Keratinocyte (primary cell): ENCODE data around the gene POLDIP3. TPM values are rescaled to one million over a fixed set of nuclear protein-coding genes. Genes with fewer than 3 reads are reported as not detected.

ENCODE experiments used
- DNase-seq: peaks from one replicate; pipeline ENCODE4 v3.0.0-alpha.2; 2011; ENCODE audit warnings: low read depth, missing footprints, low spot score
- FAIRE-seq: peaks from 2 replicates; lab custom pipeline; 2011; peaks lifted over from hg19 to GRCh38; lab: Jason Lieb, UNC
- H2AFZ ChIP-seq: 2 replicates; pipeline ENCODE4 v1.6.0; 2012; ENCODE audit warnings: low read length, control low read depth, inconsistent platforms; ENCODE audit not compliant: control insufficient read depth
- H3K27ac ChIP-seq: 2 replicates; pipeline ENCODE4 v1.5.1; 2011; ENCODE audit warnings: low read length; ENCODE audit not compliant: control insufficient read depth, insufficient read depth
- H3K27me3 ChIP-seq: 3 replicates; pipeline ENCODE4 v1.6.0; 2011; ENCODE audit warnings: low read length; ENCODE audit not compliant: control insufficient read depth, insufficient read depth; ENCODE audit errors: extremely low read depth
- H3K36me3 ChIP-seq, 2 experiments: 2 replicates in 1 of 2; 3 replicates in 1 of 2; pipeline ENCODE4 v1.5.1; 2011; ENCODE audit warnings: low read length in 2 of 2, mild to moderate bottlenecking in 1 of 2; ENCODE audit not compliant: control insufficient read depth in 2 of 2, insufficient read depth in 2 of 2; ENCODE audit errors: extremely low read depth in 1 of 2
- H3K4me1 ChIP-seq: 3 replicates; pipeline ENCODE4 v1.5.1; 2011; ENCODE audit warnings: low read length; ENCODE audit not compliant: control insufficient read depth, insufficient read depth; ENCODE audit errors: extremely low read depth
- H3K4me2 ChIP-seq: 3 replicates; pipeline ENCODE4 v1.6.0; 2011; ENCODE audit warnings: low read depth, low read length; ENCODE audit not compliant: control insufficient read depth, insufficient read depth; ENCODE audit errors: extremely low read depth
- H3K4me3 ChIP-seq, 3 experiments: fragments of 200-600 bp in 1 of 3; sonication (generic) in 1 of 3; 2 replicates in 2 of 3; 3 replicates in 1 of 3; pipeline ENCODE4 v1.5.1; 2011 to 2016; ENCODE audit warnings: low read length in 3 of 3, mild to moderate bottlenecking in 3 of 3, control low read depth in 2 of 3, inconsistent platforms in 1 of 3, low read depth in 1 of 3, mixed read lengths in 1 of 3, mixed run types in 1 of 3, moderate library complexity in 1 of 3; ENCODE audit not compliant: control insufficient read depth in 2 of 3, insufficient read depth in 2 of 3; ENCODE audit errors: extremely low read depth in 1 of 3
- H3K79me2 ChIP-seq: 2 replicates; pipeline ENCODE4 v1.6.0; 2012; ENCODE audit warnings: low read length; ENCODE audit not compliant: control insufficient read depth, insufficient read depth
- H3K9ac ChIP-seq: 3 replicates; pipeline ENCODE4 v1.6.0; 2011; ENCODE audit warnings: low read length; ENCODE audit not compliant: control insufficient read depth, insufficient read depth; ENCODE audit errors: extremely low read depth
- H3K9me1 ChIP-seq: 3 replicates; pipeline ENCODE4 v1.6.0; 2011; ENCODE audit warnings: low read length; ENCODE audit not compliant: control insufficient read depth, insufficient read depth; ENCODE audit errors: extremely low read depth
- H3K9me3 ChIP-seq: 2 replicates; pipeline ENCODE4 v1.5.1; 2012; ENCODE audit warnings: low read depth, low read length; ENCODE audit not compliant: control insufficient read depth
- H4K20me1 ChIP-seq: 3 replicates; pipeline ENCODE4 v1.6.0; 2011; ENCODE audit warnings: low read length; ENCODE audit not compliant: control insufficient read depth, insufficient read depth; ENCODE audit errors: extremely low read depth
- EZH2 ChIP-seq: IDR thresholded peaks from one replicate; pipeline ENCODE4 v1.6.1; 2012; ENCODE audit warnings: inconsistent platforms, mild to moderate bottlenecking, low read length, moderate library complexity
- dilution Hi-C: fragments of 300-500 bp; cut with MboI; formaldehyde crosslinking; loops from one replicate; pipeline ENCODE4 v1.7.0; 2020; ENCODE audit warnings: low sequenced_read_pairs; ENCODE audit not compliant: extremely low pct_ligation_motif_present
- polyA plus RNA-seq, 5 experiments: library from polyadenylated mRNA; depleted of rRNA in 3 of 5; stranded (reverse) in 3 of 5; stranded (forward) in 1 of 5; unstranded in 1 of 5; fragments of >200 nt; gene quantifications; 1 replicate in 1 of 5; 2 replicates in 3 of 5; 3 replicates in 1 of 5; pipeline versions ENCODE4 v1.2.1 to v1.2.3, GENCODE V29; 2011 to 2012; ENCODE audit warnings: missing spikeins in 2 of 5, low read depth in 1 of 5, low replicate concordance in 1 of 5
- TF ChIP-seq, protein P1 (sequence below), 3 experiments: IDR thresholded peaks in 1 of 3; conservative IDR thresholded peaks in 1 of 3; optimal IDR thresholded peaks in 1 of 3; 2 replicates in 2 of 3; 3 replicates in 1 of 3; pipeline versions ENCODE3 to v1.5.1; 2011; ENCODE audit warnings: low read length in 3 of 3, mild to moderate bottlenecking in 3 of 3, moderate library complexity in 2 of 3, control low read depth in 1 of 3, inconsistent platforms in 1 of 3; ENCODE audit not compliant: insufficient read depth in 2 of 3; ENCODE audit errors: extremely low read depth in 1 of 3

POLDIP3 gene
- polyA plus RNA-seq, 1 donor (not counting 4 experiments of a cell fraction or from before 2014, with no cell fraction given) = 41.9 TPM

DNA sequence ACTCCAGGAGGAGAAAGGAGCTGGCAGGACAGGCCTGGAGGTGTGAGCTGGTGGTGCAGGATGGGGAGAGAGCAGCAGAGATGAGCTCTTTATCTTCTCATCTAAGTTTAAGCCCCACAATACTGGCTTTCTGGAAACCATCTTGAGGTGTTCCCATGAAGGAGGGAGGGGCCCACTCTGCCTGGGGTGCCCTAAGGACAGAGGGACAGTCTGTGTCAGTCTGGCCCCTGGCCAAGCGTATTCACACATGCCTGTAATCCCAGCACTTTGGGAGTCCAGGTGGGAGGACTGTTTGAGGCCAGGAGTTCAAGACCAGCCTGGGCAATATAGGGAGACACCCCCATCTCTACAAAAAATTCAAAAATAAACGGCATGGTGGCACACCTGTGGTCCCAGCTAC is 52.0 kb downstream of the POLDIP3 start:
- no peak for FAIRE-seq
- no peaks in the 10 kb centered on the region for H4K20me1 ChIP-seq
- H3K79me2 ChIP-seq = no peaks in the 10 kb centered on the region
- no peak overlapping the region for H2AFZ ChIP-seq
- H3K36me3 ChIP-seq = no peaks in the 10 kb centered on the region
- H3K4me2 ChIP-seq = no peak overlapping the region
- H3K9ac ChIP-seq = no peak overlapping the region
- dilution Hi-C loops = no loop called here
- no peak overlapping the region for H3K4me3 ChIP-seq
- H3K4me1 ChIP-seq = peaks cover 4% of the 10 kb centered on the region
- no peak overlapping the region for H3K27ac ChIP-seq
- H3K9me3 ChIP-seq = no peaks in the 10 kb centered on the region
- no peak for DNase-seq
- H3K9me1 ChIP-seq = no peaks in the 10 kb centered on the region
- no peak for TF ChIP-seq EZH2
- TF ChIP-seq, protein P1, sequence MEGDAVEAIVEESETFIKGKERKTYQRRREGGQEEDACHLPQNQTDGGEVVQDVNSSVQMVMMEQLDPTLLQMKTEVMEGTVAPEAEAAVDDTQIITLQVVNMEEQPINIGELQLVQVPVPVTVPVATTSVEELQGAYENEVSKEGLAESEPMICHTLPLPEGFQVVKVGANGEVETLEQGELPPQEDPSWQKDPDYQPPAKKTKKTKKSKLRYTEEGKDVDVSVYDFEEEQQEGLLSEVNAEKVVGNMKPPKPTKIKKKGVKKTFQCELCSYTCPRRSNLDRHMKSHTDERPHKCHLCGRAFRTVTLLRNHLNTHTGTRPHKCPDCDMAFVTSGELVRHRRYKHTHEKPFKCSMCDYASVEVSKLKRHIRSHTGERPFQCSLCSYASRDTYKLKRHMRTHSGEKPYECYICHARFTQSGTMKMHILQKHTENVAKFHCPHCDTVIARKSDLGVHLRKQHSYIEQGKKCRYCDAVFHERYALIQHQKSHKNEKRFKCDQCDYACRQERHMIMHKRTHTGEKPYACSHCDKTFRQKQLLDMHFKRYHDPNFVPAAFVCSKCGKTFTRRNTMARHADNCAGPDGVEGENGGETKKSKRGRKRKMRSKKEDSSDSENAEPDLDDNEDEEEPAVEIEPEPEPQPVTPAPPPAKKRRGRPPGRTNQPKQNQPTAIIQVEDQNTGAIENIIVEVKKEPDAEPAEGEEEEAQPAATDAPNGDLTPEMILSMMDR (optimal IDR thresholded peaks at IDR 0.05 in 1 of 3, IDR thresholded peaks at IDR 0.05 in 1 of 3, conservative IDR thresholded peaks at IDR 0.05 in 1 of 3; ENCODE audit: extremely low read depth in 1 of 3, insufficient read depth in 2 of 3, low read length in 3 of 3) = no peak
- H3K27me3 ChIP-seq = no peaks in the 10 kb centered on the region

DNA sequence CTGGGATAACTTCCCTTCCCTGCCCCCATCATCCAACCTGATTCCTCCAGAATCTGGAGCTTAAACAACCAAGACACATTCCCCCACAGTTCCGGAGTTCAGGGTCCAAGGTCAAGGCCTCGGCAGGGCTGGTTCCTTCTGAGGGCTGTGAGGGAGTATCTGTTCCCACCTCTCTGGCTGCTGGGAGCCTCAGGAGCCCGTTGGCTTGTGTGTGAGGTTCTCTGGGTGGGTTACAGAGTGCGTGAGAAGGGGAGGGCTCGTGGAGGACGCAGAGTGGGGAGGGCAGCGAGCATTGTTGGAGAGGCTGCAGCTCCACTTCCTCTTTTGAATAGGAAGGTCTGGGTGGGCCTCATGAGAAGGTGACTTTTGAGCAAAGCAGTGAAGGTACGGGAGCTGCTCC is 52.4 kb downstream of the POLDIP3 start:
- no peak for FAIRE-seq
- Histone ChIP-seq H3K79me2 (no peaks in the 10 kb centered on the region), H4K20me1 (no peaks in the 10 kb centered on the region), H3K9me1 (no peaks in the 10 kb centered on the region), H3K9me3 (no peaks in the 10 kb centered on the region), H3K36me3 (no peaks in the 10 kb centered on the region), H3K4me2 (no peak overlapping the region), H3K9ac (no peak overlapping the region), H3K4me3 (no peak overlapping the region), H3K4me1 (peaks cover 4% of the 10 kb centered on the region), H3K27me3 (no peaks in the 10 kb centered on the region), H2AFZ (no peak overlapping the region), H3K27ac (no peak overlapping the region)
- dilution Hi-C loops = no loop called here
- TF ChIP-seq, protein P1 (optimal IDR thresholded peaks at IDR 0.05 in 1 of 3, IDR thresholded peaks at IDR 0.05 in 1 of 3, conservative IDR thresholded peaks at IDR 0.05 in 1 of 3; ENCODE audit: extremely low read depth in 1 of 3, insufficient read depth in 2 of 3, low read length in 3 of 3) = no peak
- TF ChIP-seq EZH2 = no peak
- DNase-seq = no peak
